GM12801 (cell line): ENCODE results near the gene TRAM2.

Experiments used
- TF ChIP-seq, protein P1 (sequence below): IDR thresholded peaks from one replicate; pipeline ENCODE4 v1.5.1; 2011; ENCODE audit warnings: control low read depth; ENCODE audit not compliant: insufficient read length; ENCODE audit errors: extremely low read depth

TRAM2 gene

DNA sequence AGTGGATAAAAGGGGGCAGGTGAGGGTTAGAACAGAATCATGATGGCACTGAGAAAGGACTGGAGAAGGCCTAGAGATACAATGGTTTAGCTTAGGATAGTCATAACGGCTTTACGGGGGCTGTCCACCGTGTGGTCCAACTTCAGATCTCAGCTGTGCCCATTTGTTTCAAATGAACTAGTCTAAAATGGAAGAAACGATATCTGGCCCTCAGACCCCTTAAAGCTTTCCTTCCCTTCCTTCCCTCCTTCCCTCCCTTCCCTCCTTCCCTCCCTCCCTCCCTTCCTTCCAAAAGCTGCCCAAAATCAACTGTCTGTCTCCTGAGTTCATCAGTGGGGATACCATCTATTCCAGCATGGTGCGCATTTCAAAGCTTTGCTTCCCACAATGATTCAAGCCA lies 27.9 kb downstream of the TRAM2 start:
- TF ChIP-seq, protein P1, sequence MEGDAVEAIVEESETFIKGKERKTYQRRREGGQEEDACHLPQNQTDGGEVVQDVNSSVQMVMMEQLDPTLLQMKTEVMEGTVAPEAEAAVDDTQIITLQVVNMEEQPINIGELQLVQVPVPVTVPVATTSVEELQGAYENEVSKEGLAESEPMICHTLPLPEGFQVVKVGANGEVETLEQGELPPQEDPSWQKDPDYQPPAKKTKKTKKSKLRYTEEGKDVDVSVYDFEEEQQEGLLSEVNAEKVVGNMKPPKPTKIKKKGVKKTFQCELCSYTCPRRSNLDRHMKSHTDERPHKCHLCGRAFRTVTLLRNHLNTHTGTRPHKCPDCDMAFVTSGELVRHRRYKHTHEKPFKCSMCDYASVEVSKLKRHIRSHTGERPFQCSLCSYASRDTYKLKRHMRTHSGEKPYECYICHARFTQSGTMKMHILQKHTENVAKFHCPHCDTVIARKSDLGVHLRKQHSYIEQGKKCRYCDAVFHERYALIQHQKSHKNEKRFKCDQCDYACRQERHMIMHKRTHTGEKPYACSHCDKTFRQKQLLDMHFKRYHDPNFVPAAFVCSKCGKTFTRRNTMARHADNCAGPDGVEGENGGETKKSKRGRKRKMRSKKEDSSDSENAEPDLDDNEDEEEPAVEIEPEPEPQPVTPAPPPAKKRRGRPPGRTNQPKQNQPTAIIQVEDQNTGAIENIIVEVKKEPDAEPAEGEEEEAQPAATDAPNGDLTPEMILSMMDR = no peak

DNA sequence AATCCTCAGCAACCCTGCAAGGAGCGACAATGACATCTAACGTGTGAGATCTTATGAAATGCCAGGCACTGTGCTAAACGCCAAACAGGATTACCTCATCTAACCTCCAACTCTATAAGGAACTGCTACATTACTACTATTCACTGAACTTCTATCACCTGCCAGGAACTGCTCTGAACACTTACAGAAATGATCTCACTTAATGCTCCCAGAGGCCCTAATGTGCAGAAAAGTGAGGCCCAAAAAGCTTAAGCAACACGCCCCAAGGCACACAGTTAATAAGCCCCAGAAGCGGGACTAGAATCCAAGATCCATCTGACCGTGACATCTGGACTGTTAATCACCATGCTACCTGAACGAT lies 28.5 kb downstream of the TRAM2 start:
- TF ChIP-seq, protein P1 = no peak

DNA sequence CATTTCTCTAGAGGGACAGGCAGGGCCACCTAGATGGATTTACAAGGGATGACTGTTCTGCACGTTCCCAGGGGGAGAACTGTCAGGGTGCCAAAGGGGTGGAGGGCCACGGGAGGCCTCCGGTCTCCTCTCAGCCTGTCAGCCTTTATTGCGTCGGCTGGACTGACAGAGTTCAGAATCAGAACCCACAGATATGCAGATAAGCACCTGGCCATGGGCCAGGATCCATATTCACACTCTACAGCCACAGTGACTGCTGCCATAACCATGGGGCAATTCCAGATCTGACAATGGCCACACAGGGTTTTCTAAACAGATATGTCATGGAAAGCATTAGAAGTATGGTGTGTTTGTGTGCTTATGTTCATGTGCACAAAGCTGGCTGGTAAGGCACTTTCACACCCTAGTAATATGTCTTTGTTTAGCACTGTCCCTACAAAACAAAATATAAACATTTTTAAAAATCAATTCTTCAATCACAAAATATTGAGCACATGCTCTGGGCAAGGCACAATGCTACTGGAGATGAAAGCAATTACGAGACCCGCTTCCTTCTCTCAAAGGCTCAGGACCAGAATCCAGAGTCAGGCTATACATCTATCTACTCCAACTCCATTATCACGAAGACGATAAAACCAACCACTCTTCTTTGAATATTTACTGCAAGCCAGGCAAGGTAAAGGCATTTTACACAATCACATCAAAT lies 29.1 kb downstream of the TRAM2 start:
- TF ChIP-seq, protein P1 = no peak

DNA sequence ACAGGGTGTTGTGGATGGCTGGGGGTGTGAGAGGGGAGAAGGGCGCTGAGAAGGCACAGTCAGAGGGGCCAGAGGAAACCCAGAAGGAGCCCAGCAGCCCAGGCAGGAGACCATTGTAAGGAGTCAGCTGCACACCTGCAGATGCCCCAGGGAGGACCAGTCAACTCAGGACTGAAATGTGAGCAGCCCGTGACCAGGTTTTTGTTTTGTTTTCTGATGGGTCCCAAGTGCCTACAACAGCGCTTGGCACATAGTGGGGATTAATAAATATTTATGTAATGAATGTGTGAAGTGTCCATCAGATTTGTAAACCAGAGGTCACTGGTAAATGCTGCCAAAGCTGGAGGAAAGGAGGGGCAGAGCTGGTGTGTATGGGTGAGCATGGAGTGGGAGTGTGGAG lies 30.2 kb downstream of the TRAM2 start:
- TF ChIP-seq, protein P1 = no peak

DNA sequence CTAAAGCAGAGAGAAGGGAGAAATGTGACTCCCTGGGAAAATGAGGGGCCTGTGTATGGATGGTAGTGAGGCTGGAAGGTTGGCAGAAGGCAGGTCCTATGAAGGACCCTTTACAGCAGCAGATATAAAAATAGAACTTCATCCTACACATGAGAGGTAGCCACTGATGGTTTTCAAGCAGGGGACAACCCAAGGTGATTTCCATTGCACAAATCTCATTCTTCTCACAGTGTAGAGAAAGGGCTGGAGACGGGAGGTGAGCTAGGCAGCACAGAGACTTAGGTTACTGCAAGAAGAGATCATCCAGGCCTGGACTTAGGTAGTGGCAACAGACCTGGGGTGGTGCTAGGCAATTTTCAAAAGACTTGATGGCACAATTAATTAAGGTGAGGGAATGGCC lies 30.7 kb downstream of the TRAM2 start:
- TF ChIP-seq, protein P1 = no peak

DNA sequence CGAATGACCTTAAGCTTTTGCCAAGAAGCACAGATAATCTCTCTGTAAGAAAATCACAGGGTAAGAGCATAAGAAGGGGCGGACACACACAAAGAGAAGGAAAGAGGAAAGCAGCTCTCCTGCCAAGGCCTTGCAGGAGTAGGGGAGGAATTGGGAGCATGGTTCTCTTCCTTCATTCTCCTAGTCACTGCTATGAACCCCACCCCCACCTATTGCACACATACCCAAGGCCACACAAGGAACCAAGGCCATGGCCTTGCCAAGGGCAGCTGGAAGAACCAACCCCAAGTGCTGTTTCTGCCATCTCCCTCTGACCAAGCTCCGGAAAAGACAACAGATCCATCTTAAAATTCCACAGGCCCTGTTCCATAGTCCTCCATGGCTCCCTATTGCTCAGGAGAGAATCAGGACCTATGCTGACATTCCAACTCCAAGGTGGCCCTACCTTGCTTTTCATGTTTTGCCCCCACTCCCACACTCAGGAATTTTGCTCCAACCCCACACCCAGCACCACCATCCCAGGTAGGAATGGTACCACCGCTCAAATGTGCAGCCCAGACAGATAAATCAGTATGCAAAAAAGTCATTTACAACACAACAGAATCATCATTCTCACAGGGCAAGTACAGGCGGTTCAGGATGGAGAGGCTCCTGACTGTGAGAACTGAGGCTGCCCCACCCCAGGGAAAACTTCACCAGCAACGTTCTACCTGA lies 31.3 kb downstream of the TRAM2 start:
- TF ChIP-seq, protein P1 = no peak

DNA sequence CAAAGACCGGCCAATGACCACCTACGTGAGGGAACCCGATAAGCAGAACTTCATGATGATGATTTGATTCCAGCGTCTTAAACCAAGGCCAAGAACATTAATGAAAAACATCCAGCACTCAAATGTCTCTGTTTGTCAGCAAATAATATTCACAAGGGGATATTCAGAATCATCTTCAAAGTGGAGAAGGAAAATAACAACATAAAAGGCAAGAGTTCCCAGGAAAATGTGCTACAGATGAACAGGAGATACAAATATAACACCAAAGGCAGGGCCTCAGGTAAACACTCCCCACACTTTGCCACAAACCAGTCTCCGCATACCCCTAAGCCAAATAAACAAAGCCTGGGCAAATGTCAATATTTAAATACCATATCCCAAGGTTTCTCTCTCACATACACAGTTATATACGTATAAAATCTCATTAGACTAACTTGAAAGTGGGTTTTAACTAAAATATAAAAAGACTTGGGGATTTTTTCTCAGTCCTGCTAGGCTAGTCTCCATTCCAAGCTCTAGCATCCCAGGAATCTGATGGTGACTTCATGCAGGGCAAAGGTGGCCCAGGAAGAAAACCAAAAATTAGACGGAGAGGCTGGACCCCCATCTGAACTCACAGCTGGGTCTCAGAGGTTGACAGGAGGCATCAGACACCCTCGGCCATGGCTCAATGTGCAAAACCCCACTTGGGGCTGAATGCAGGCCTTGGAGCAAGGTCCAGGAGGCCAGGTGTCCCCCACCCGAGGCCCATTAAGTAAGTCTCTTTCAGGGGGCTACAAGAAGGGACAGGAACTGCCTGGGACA lies 32.1 kb downstream of the TRAM2 start:
- TF ChIP-seq, protein P1 = no peak
